Activated CD8-positive, alpha-beta T cell treated with anti-CD3 and anti-CD28 coated beads for 36 hours (primary cell): ENCODE data around the gene CCDC32. TPM values are rescaled to one million over a fixed set of nuclear protein-coding genes. Genes with fewer than 3 reads are reported as not detected.
A peak's percentile ranks its signal among the peaks of the same experiment; 100 is the strongest.
"Not testable (repeated sequence)": the region's sequence is repeated elsewhere in the genome, so short reads cannot be mapped to it uniquely, and the experiment has no call there.

Source experiments
- ATAC-seq: fragments of 200-7000 bp; cut with Tn5 transposase; one replicate; pipeline ENCODE4 v1.10.0; 2021; ENCODE audit warnings: mild to moderate bottlenecking, moderate library complexity
- CTCF ChIA-PET: fragments of 350-600 bp; sonication (Branson Sonifier 250); formaldehyde crosslinking; loops from one replicate; lab custom pipeline; 2021; ENCODE audit warnings: antibody characterized with exemption; lab: Charles Lee
- POLR2A ChIA-PET: fragments of 350-600 bp; sonication (Branson Sonifier 250); formaldehyde crosslinking; loops from one replicate; lab custom pipeline; 2021; ENCODE audit warnings: antibody characterized with exemption; lab: Charles Lee
- DNase-seq: peaks from one replicate; pipeline ENCODE4 v3.0.0-alpha.2; 2020
- H3K27ac Mint-ChIP-seq: one replicate; pipeline ENCODE4 v1.8.0; 2021; ENCODE audit warnings: mild to moderate bottlenecking, mixed read lengths
- H3K27me3 Mint-ChIP-seq: one replicate; pipeline ENCODE4 v1.8.0; 2021; ENCODE audit warnings: mixed read lengths
- H3K36me3 Mint-ChIP-seq: one replicate; pipeline ENCODE4 v1.8.0; 2021; ENCODE audit warnings: low read depth, mixed read lengths
- H3K4me1 Mint-ChIP-seq: one replicate; pipeline ENCODE4 v1.8.0; 2021; ENCODE audit warnings: low read depth, mixed read lengths
- H3K4me3 Mint-ChIP-seq: one replicate; pipeline ENCODE4 v1.8.0; 2021; ENCODE audit warnings: mild to moderate bottlenecking, moderate library complexity, mixed read lengths
- H3K9me3 Mint-ChIP-seq: one replicate; pipeline ENCODE4 v1.8.0; 2021; ENCODE audit warnings: mixed read lengths
- CTCF ChIP-seq: fragments of 200-600 bp; IDR thresholded peaks from one replicate; pipeline ENCODE4 v1.8.0; 2022; ENCODE audit warnings: antibody characterized with exemption, mild to moderate bottlenecking
- intact Hi-C: fragments of 100-400 bp; cut with micrococcal nuclease; formaldehyde crosslinking; loops from one replicate; pipeline ENCODE4 v1.10.0; 2022
- total RNA-seq, 2 experiments: library from RNA; stranded (reverse); gene quantifications; one replicate each; pipeline ENCODE4 v1.2.3, GENCODE V29; 2021

CCDC32 gene
- total RNA-seq, 2 experiments from 2014 or later, result 21.3 to 22.0 TPM

GRCh38 chr15:40590667-40591050, 25.8 kb upstream of the CCDC32 start:
- H3K4me1 Mint-ChIP-seq, result peaks cover 24% of the 10 kb centered on the region

GRCh38 chr15:40584191-40584590, 19.3 kb upstream of the CCDC32 start:
- DNase-seq (no peak), ATAC-seq (no peak)
- intact Hi-C loops, result no loop called here
- CTCF ChIA-PET, result no interaction called here
- H3K36me3 Mint-ChIP-seq, result no peaks in the 10 kb centered on the region
- TF ChIP-seq CTCF, result no peak
- no peaks in the 10 kb centered on the region for H3K4me1 Mint-ChIP-seq
- H3K27ac Mint-ChIP-seq, result no peak overlapping the region
- peaks cover 2% of the 10 kb centered on the region for H3K9me3 Mint-ChIP-seq
- no peak overlapping the region for H3K4me3 Mint-ChIP-seq
- no peaks in the 10 kb centered on the region for H3K27me3 Mint-ChIP-seq
- POLR2A ChIA-PET, result interaction anchor here (1.0 kb wide), 1 partner anchor 53 kb away, joined by 3 read pairs; no protein-coding TSS in a partner anchor

More at GRCh38 chr15:40590667-40591050, 25.8 kb upstream of the CCDC32 start:
- ChIA-PET CTCF (interaction anchor here (0.8 to 2.9 kb wide), 7 partner anchors 10 to 304 kb away, joined by 3 to 21 read pairs (median 10); partner anchors contain the start of genes CCDC32 and VPS18), POLR2A (interaction anchor here (1.1 to 1.3 kb wide), 3 partner anchors 104 to 179 kb away, joined by 3 read pairs; partner anchors contain the start of genes C15orf62 and RAD51)
- peaks cover 2% of the 10 kb centered on the region for H3K36me3 Mint-ChIP-seq
- no peak for TF ChIP-seq CTCF
- intact Hi-C loops, result no loop called here
- no peak overlapping the region for H3K27ac Mint-ChIP-seq
- DNase-seq (no peak), ATAC-seq (no peak)
- peaks cover 4% of the 10 kb centered on the region for H3K27me3 Mint-ChIP-seq
- H3K4me3 Mint-ChIP-seq, result peak overlapping the region; percentile 74
- H3K9me3 Mint-ChIP-seq, result no peaks in the 10 kb centered on the region

- DNase-seq (no peak), ATAC-seq (peak; percentile 42)
- ChIA-PET CTCF (interaction anchor here (0.8 kb wide), 1 partner anchor 18 kb away, joined by 3 read pairs; the partner anchor contains the start of gene CCDC32), POLR2A (interaction anchor here (0.6 to 0.7 kb wide), 2 partner anchors 10 to 320 kb away, joined by 3 read pairs; no protein-coding TSS in a partner anchor)
- H3K27me3 Mint-ChIP-seq, result no peaks in the 10 kb centered on the region
- H3K27ac Mint-ChIP-seq, result no peak overlapping the region
- intact Hi-C loops, result no loop called here
- TF ChIP-seq CTCF, result no peak
- H3K9me3 Mint-ChIP-seq, result peaks cover 2% of the 10 kb centered on the region
- H3K4me3 Mint-ChIP-seq, result no peak overlapping the region
- H3K4me1 Mint-ChIP-seq, result no peaks in the 10 kb centered on the region
- no peaks in the 10 kb centered on the region for H3K36me3 Mint-ChIP-seq
These were observed 17.9 kb upstream of the CCDC32 start for GRCh38 chr15:40582726-40583246.

GRCh38 chr15:40581796-40582195, 17.0 kb upstream of the CCDC32 start:
- H3K36me3 Mint-ChIP-seq, H3K4me3 Mint-ChIP-seq, intact Hi-C loops, DNase-seq, H3K27me3 Mint-ChIP-seq, POLR2A ChIA-PET, H3K27ac Mint-ChIP-seq, H3K9me3 Mint-ChIP-seq, H3K4me1 Mint-ChIP-seq: not testable (repeated sequence)
- ATAC-seq, result peak; percentile 27
- CTCF ChIA-PET, result interaction anchor here (0.8 kb wide), 1 partner anchor 17 kb away, joined by 3 read pairs; the partner anchor contains the start of gene CCDC32

GRCh38 chr15:40578892-40579291, 14.1 kb upstream of the CCDC32 start:
- Mint-ChIP-seq H3K27me3 (no peaks in the 10 kb centered on the region), H3K9me3 (peaks cover 2% of the 10 kb centered on the region), H3K27ac (no peak overlapping the region), H3K4me3 (no peak overlapping the region), H3K4me1 (peaks cover 9% of the 10 kb centered on the region), H3K36me3 (peaks cover 9% of the 10 kb centered on the region)
- ATAC-seq, result no peak
- no peak for TF ChIP-seq CTCF
- CTCF ChIA-PET, result no interaction called here
- intact Hi-C loops, result loop anchor here (10.0 kb wide), 1 partner anchor 46 kb away; no protein-coding TSS in a partner anchor
- POLR2A ChIA-PET, result no interaction called here
- no peak for DNase-seq

- Mint-ChIP-seq H3K36me3 (peaks cover 23% of the 10 kb centered on the region), H3K4me1 (peaks cover 13% of the 10 kb centered on the region)
- DNase-seq, H3K27me3 Mint-ChIP-seq, H3K9me3 Mint-ChIP-seq, ATAC-seq, H3K4me3 Mint-ChIP-seq, H3K27ac Mint-ChIP-seq, POLR2A ChIA-PET: not testable (repeated sequence)
- CTCF ChIA-PET, result interaction anchor here (0.7 to 2.3 kb wide), 2 partner anchors 12 to 700 kb away, joined by 3 to 7 read pairs; no protein-coding TSS in a partner anchor
- intact Hi-C loops, result loop anchor here (10.0 kb wide), 1 partner anchor 48 kb away; no protein-coding TSS in a partner anchor
These were observed 12.1 kb upstream of the CCDC32 start for GRCh38 chr15:40576914-40577313.
